GM08714 (cell line): ENCODE results near the gene TAF10.

ENCODE experiments used
- H3K4me3 ChIP-seq: fragments of 200-500 bp; sonication (Bioruptor generic); 2 replicates; pipeline ENCODE4 v1.5.1; 2014; ENCODE audit warnings: mild to moderate bottlenecking, low read length, inconsistent platforms
- ZNF274 ChIP-seq: IDR thresholded peaks from 2 replicates; pipeline ENCODE4 v1.6.1; 2012; ENCODE audit warnings: mild to moderate bottlenecking, low read depth, low read length

TAF10 gene

GRCh38 chr11:6633422-6634408 lies 21.7 kb upstream of the TAF10 start:
- TF ChIP-seq ZNF274 = no peak
- no peak overlapping the region for H3K4me3 ChIP-seq

- H3K4me3 ChIP-seq = no peak overlapping the region
- no peak for TF ChIP-seq ZNF274
Observed at GRCh38 chr11:6632116-6633073, 20.4 kb upstream of the TAF10 start.

GRCh38 chr11:6631361-6631890 lies 19.4 kb upstream of the TAF10 start:
- TF ChIP-seq ZNF274 = no peak
- H3K4me3 ChIP-seq = no peak overlapping the region

- no peak overlapping the region for H3K4me3 ChIP-seq
- TF ChIP-seq ZNF274 = no peak
Observed at GRCh38 chr11:6630632-6631291, 18.7 kb upstream of the TAF10 start.

GRCh38 chr11:6629892-6630631 lies 18.0 kb upstream of the TAF10 start:
- TF ChIP-seq ZNF274 = no peak

GRCh38 chr11:6629573-6629891 lies 17.5 kb upstream of the TAF10 start:
- H3K4me3 ChIP-seq = no peak overlapping the region
- no peak for TF ChIP-seq ZNF274

More at GRCh38 chr11:6629892-6630631, 18.0 kb upstream of the TAF10 start:
- H3K4me3 ChIP-seq = no peak overlapping the region

- TF ChIP-seq ZNF274 = no peak
- no peak overlapping the region for H3K4me3 ChIP-seq
Observed at GRCh38 chr11:6628526-6628925, 16.5 kb upstream of the TAF10 start.

- H3K4me3 ChIP-seq = no peak overlapping the region
- no peak for TF ChIP-seq ZNF274
Observed at GRCh38 chr11:6627762-6628241, 15.8 kb upstream of the TAF10 start.

- no peak for TF ChIP-seq ZNF274
- no peak overlapping the region for H3K4me3 ChIP-seq
Observed at GRCh38 chr11:6626971-6627761, 15.2 kb upstream of the TAF10 start.

GRCh38 chr11:6625832-6626420 lies 13.9 kb upstream of the TAF10 start:
- H3K4me3 ChIP-seq = no peak overlapping the region
- TF ChIP-seq ZNF274 = no peak

GRCh38 chr11:6625156-6625831 lies 13.3 kb upstream of the TAF10 start:
- no peak overlapping the region for H3K4me3 ChIP-seq
- TF ChIP-seq ZNF274 = no peak
